IMR-90 (cell line): ENCODE measurements around the gene SOSTDC1. TPM values are rescaled to one million over a fixed set of nuclear protein-coding genes. Genes with fewer than 3 reads are reported as not detected.

ENCODE experiments used
- ATAC-seq: fragments of 200-7000 bp; cut with Tn5 transposase; 2 replicates; pipeline ENCODE4 v1.9.1; 2020; ENCODE audit warnings: low read depth, mild to moderate bottlenecking, moderate library complexity
- BruUV-seq: library from RNA; stranded (reverse); fragments of 400-500 nt; replicated peaks from 2 replicates; lab custom pipeline; 2021; lab: Mats Ljungman, UMichigan
- CTCF ChIA-PET: fragments of 300-600 bp; formaldehyde crosslinking; extraction: SDS; loops from one replicate; lab custom pipeline; 2021; ENCODE audit warnings: antibody characterized with exemption; lab: Yijun Ruan, JAX
- POLR2A ChIA-PET: fragments of 300-600 bp; sonication (Branson Sonifier 250); formaldehyde crosslinking; loops from one replicate; lab custom pipeline; 2022; ENCODE audit warnings: antibody characterized with exemption; ENCODE audit not compliant: unreplicated experiment; lab: Charles Lee
- DNase-seq: peaks from one replicate; pipeline ENCODE4 v3.0.0; 2013
- H2AFZ ChIP-seq: replicated peaks from 2 replicates; pipeline ENCODE3; 2013; ENCODE audit warnings: low read length, mild to moderate bottlenecking; ENCODE audit not compliant: poor library complexity
- H2AK5ac ChIP-seq: 2 replicates; pipeline ENCODE4 v1.6.1; 2013; ENCODE audit warnings: low read depth, low read length, inconsistent platforms
- H2AK9ac ChIP-seq: replicated peaks from 2 replicates; pipeline ENCODE3; 2013; ENCODE audit warnings: mild to moderate bottlenecking, low read depth, low read length, moderate library complexity; ENCODE audit not compliant: poor library complexity
- H2BK120ac ChIP-seq: 2 replicates; pipeline ENCODE4 v1.6.1; 2013; ENCODE audit warnings: low read depth, low read length, inconsistent platforms
- H2BK15ac ChIP-seq: 3 replicates; pipeline ENCODE4 v1.6.1; 2013; ENCODE audit warnings: low read depth, low read length, inconsistent platforms
- H2BK20ac ChIP-seq: 2 replicates; pipeline ENCODE4 v1.6.1; 2013; ENCODE audit warnings: low read depth, mild to moderate bottlenecking, inconsistent platforms, low read length, moderate library complexity
- H2BK5ac ChIP-seq: 2 replicates; pipeline ENCODE4 v1.6.1; 2013; ENCODE audit warnings: mild to moderate bottlenecking, low read depth, low read length, inconsistent platforms; ENCODE audit not compliant: poor library complexity, severe bottlenecking
- H3K14ac ChIP-seq: replicated peaks from 2 replicates; pipeline ENCODE4 v1.6.1; 2013; ENCODE audit warnings: low read depth, low read length, inconsistent platforms
- H3K18ac ChIP-seq: 2 replicates; pipeline ENCODE4 v1.6.1; 2013; ENCODE audit warnings: low read depth, low read length, control low read depth
- H3K23ac ChIP-seq: 2 replicates; pipeline ENCODE4 v1.6.1; 2013; ENCODE audit warnings: low read depth, low read length, inconsistent platforms
- H3K27ac ChIP-seq: 2 replicates; pipeline ENCODE4 v1.5.1; 2013; ENCODE audit warnings: mild to moderate bottlenecking, control low read depth, low read length; ENCODE audit not compliant: insufficient read depth
- H3K27me3 ChIP-seq: 2 replicates; pipeline ENCODE4 v1.6.1; 2013; ENCODE audit warnings: low read length; ENCODE audit not compliant: control insufficient read depth, insufficient read depth
- H3K36me3 ChIP-seq: 2 replicates; pipeline ENCODE4 v1.6.1; 2013; ENCODE audit warnings: low read length, mixed read lengths; ENCODE audit not compliant: control insufficient read depth, insufficient read depth
- H3K4ac ChIP-seq: 2 replicates; pipeline ENCODE4 v1.6.1; 2013; ENCODE audit warnings: low read depth, low read length, inconsistent platforms
- H3K4me1 ChIP-seq: 2 replicates; pipeline ENCODE4 v1.6.1; 2013; ENCODE audit warnings: low read length, mixed read lengths; ENCODE audit not compliant: control insufficient read depth, insufficient read depth
- H3K4me2 ChIP-seq: 2 replicates; pipeline ENCODE4 v1.6.1; 2013; ENCODE audit warnings: low read depth, mild to moderate bottlenecking, control low read depth, low read length, moderate library complexity
- H3K4me3 ChIP-seq: 2 replicates; pipeline ENCODE4 v1.5.1; 2013; ENCODE audit warnings: low read depth, mild to moderate bottlenecking, control low read depth, low read length, moderate library complexity; ENCODE audit not compliant: insufficient read depth
- H3K56ac ChIP-seq: 2 replicates; pipeline ENCODE4 v1.6.1; 2013; ENCODE audit warnings: low read length, inconsistent platforms; ENCODE audit not compliant: insufficient read depth; ENCODE audit errors: extremely low read depth
- H3K79me1 ChIP-seq, 2 experiments: 2 replicates each; pipeline ENCODE4 v1.6.1; 2013; ENCODE audit warnings: low read length in 2 of 2, inconsistent platforms in 1 of 2, low read depth in 1 of 2
- H3K9ac ChIP-seq: 2 replicates; pipeline ENCODE4 v1.6.1; 2013; ENCODE audit warnings: low read depth, low read length, control low read depth
- H3K9me1 ChIP-seq: 2 replicates; pipeline ENCODE4 v1.6.1; 2013; ENCODE audit warnings: low read length, inconsistent platforms; ENCODE audit not compliant: insufficient read depth
- H3K9me3 ChIP-seq: 2 replicates; pipeline ENCODE4 v1.6.1; 2013; ENCODE audit warnings: low read length; ENCODE audit not compliant: control insufficient read depth, insufficient read depth
- H4K20me1 ChIP-seq: 2 replicates; pipeline ENCODE4 v1.6.1; 2013; ENCODE audit warnings: low read length, inconsistent platforms; ENCODE audit not compliant: insufficient read depth
- H4K5ac ChIP-seq: 2 replicates; pipeline ENCODE4 v1.6.1; 2013; ENCODE audit warnings: mild to moderate bottlenecking, low read depth, low read length, control low read depth
- H4K8ac ChIP-seq, 2 experiments: 2 replicates each; pipeline ENCODE4 v1.6.1; 2013; ENCODE audit warnings: low read depth in 2 of 2, low read length in 2 of 2, control low read depth in 1 of 2, inconsistent platforms in 1 of 2
- H4K91ac ChIP-seq: 2 replicates; pipeline ENCODE4 v1.6.1; 2013; ENCODE audit warnings: low read depth, low read length, inconsistent platforms; ENCODE audit not compliant: insufficient read depth
- BHLHE40 ChIP-seq: fragments of 150-350 bp; IDR thresholded peaks from 2 replicates; pipeline ENCODE4 v1.6.1; 2016; ENCODE audit warnings: mild to moderate bottlenecking, low read depth, low read length
- CEBPB ChIP-seq: IDR thresholded peaks from 2 replicates; pipeline ENCODE4 v1.6.1; 2012; ENCODE audit warnings: low read depth, low read length, improper control_type of control experiment
- CHD1 ChIP-seq: IDR thresholded peaks from 2 replicates; pipeline ENCODE4 v1.6.1; 2012; ENCODE audit warnings: low read depth, low read length, improper control_type of control experiment
- FOS ChIP-seq: fragments of 150-350 bp; IDR thresholded peaks from 2 replicates; pipeline ENCODE4 v1.6.1; 2016; ENCODE audit warnings: low read depth, low read length
- MAFK ChIP-seq: IDR thresholded peaks from 2 replicates; pipeline ENCODE4 v1.6.1; 2012; ENCODE audit warnings: low read depth, low read length, improper control_type of control experiment
- MAZ ChIP-seq: IDR thresholded peaks from 2 replicates; pipeline ENCODE4 v1.6.1; 2012; ENCODE audit warnings: low read depth, mild to moderate bottlenecking, low read length, improper control_type of control experiment, moderate library complexity, borderline replicate concordance
- MXI1 ChIP-seq: IDR thresholded peaks from 2 replicates; pipeline ENCODE4 v1.6.1; 2012; ENCODE audit warnings: low read depth, mild to moderate bottlenecking, low read length, moderate library complexity, borderline replicate concordance
- NFE2L2 ChIP-seq: fragments of 150-350 bp; IDR thresholded peaks from 2 replicates; pipeline ENCODE4 v1.6.1; 2016; ENCODE audit warnings: low read depth, mild to moderate bottlenecking, low read length
- POLR2A ChIP-seq: IDR thresholded peaks from 2 replicates; pipeline ENCODE4 v1.6.1; 2012; ENCODE audit warnings: mild to moderate bottlenecking, low read depth, low read length
- RAD21 ChIP-seq: IDR thresholded peaks from 2 replicates; pipeline ENCODE4 v1.6.1; 2012; ENCODE audit warnings: low read length, improper control_type of control experiment
- RCOR1 ChIP-seq: IDR thresholded peaks from 2 replicates; pipeline ENCODE4 v1.6.1; 2012; ENCODE audit warnings: mild to moderate bottlenecking, low read length, improper control_type of control experiment; ENCODE audit not compliant: insufficient replicate concordance
- RFX5 ChIP-seq: IDR thresholded peaks from 2 replicates; pipeline ENCODE4 v1.8.0; 2012; ENCODE audit warnings: low read depth, mild to moderate bottlenecking, low read length, moderate library complexity
- SMC3 ChIP-seq: fragments of 150-350 bp; IDR thresholded peaks from 2 replicates; pipeline ENCODE4 v1.6.1; 2016; ENCODE audit warnings: low read depth, mild to moderate bottlenecking, antibody characterized with exemption, low read length, moderate library complexity
- dilution Hi-C: fragments of 300-500 bp; cut with HindIII; formaldehyde crosslinking; loops from one replicate; pipeline ENCODE4 v1.14.3; 2018; ENCODE audit warnings: low sequenced_read_pairs; ENCODE audit not compliant: unreplicated experiment
- in situ Hi-C: fragments of 300-500 bp; cut with MboI; formaldehyde crosslinking; loops from 3 replicates; pipeline ENCODE4 v1.14.3; 2019; ENCODE audit warnings: low sequenced_read_pairs, inconsistent platforms, mixed read lengths
- intact Hi-C: fragments of 100-400 bp; cut with micrococcal nuclease; formaldehyde crosslinking; loops from 2 replicates; pipeline ENCODE4 v1.10.0; 2022
- polyA plus RNA-seq, 3 experiments: library from polyadenylated mRNA; depleted of rRNA; stranded (reverse); fragments of >200 nt; gene quantifications; 2 replicates each; pipeline ENCODE4 v1.2.3, GENCODE V29; 2012; ENCODE audit warnings: low replicate concordance in 1 of 3
- total RNA-seq: library from RNA; depleted of rRNA; stranded (reverse); fragments of >200 nt; gene quantifications from 2 replicates; pipeline ENCODE4 v1.2.3, GENCODE V29; 2012
- TF ChIP-seq, protein P1 (sequence below): fragments of 150-350 bp; IDR thresholded peaks from 2 replicates; pipeline ENCODE4 v1.6.1; 2017; ENCODE audit warnings: mild to moderate bottlenecking, antibody characterized with exemption, low read length, low read depth
- TF ChIP-seq, protein P2 (sequence below): conservative IDR thresholded peaks from 2 replicates; pipeline ENCODE4 v1.5.1; 2012; ENCODE audit warnings: mild to moderate bottlenecking, low read depth, low read length, improper control_type of control experiment
- TF ChIP-seq, protein P3 (sequence below): fragments of 150-350 bp; IDR thresholded peaks from 2 replicates; pipeline ENCODE4 v1.6.1; 2016; ENCODE audit warnings: low read depth, mild to moderate bottlenecking, low read length, moderate library complexity, borderline replicate concordance

Gene SOSTDC1
- total and polyA plus RNA-seq, 2 of the 4 experiments (the other 2 are of a cell fraction): 0.07 TPM; not detected in 1

DNA sequence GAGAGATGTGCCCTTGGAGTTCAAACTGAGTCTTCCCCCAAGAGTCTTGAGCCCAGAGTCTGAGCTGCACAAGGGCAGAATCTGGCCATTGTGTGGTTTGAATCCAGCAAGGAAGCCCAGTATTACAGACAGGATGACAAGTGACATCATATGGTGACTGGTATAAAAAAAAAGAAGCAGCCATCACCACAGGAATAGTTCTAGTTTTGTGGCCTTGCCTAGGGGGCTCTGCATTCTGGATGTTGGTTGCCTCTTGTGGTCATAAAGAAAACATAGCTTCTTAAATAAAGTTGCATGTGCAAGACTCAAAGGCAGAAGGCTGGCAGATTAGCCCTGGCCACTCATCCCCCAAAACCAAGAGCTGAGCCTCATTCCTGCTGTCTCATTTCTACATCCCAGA lies 44.3 kb upstream of the SOSTDC1 start:
- Histone ChIP-seq H2BK5ac (no peak overlapping the region), H3K14ac (no peak overlapping the region), H3K4me2 (no peak overlapping the region), H3K18ac (no peak overlapping the region), H3K9me3 (no peaks in the 10 kb centered on the region), H3K27ac (no peak overlapping the region), H2AFZ (no peak overlapping the region), H3K4me3 (no peak overlapping the region), H2AK9ac (no peak overlapping the region), H3K36me3 (no peaks in the 10 kb centered on the region), H3K9me1 (no peaks in the 10 kb centered on the region), H4K8ac (no peak overlapping the region), H3K27me3 (0 out of 2 replicates have a peak, but pooled peaks cover 2% of the 10 kb centered on the region), H3K79me1 (no peaks in the 10 kb centered on the region), H2BK15ac (no peak overlapping the region), H4K91ac (no peak overlapping the region), H3K4ac (no peak overlapping the region), H4K5ac (no peak overlapping the region), H3K23ac (no peak overlapping the region), H3K4me1 (no peaks in the 10 kb centered on the region), H3K56ac (no peak overlapping the region), H2BK20ac (no peak overlapping the region), H2AK5ac (no peak overlapping the region), H4K20me1 (no peaks in the 10 kb centered on the region), H2BK120ac (no peak overlapping the region), H3K9ac (no peak overlapping the region)
- no peak for TF ChIP-seq BHLHE40
- TF ChIP-seq MXI1: no peak
- TF ChIP-seq, protein P1, sequence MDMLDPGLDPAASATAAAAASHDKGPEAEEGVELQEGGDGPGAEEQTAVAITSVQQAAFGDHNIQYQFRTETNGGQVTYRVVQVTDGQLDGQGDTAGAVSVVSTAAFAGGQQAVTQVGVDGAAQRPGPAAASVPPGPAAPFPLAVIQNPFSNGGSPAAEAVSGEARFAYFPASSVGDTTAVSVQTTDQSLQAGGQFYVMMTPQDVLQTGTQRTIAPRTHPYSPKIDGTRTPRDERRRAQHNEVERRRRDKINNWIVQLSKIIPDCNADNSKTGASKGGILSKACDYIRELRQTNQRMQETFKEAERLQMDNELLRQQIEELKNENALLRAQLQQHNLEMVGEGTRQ: no peak
- TF ChIP-seq, protein P2, sequence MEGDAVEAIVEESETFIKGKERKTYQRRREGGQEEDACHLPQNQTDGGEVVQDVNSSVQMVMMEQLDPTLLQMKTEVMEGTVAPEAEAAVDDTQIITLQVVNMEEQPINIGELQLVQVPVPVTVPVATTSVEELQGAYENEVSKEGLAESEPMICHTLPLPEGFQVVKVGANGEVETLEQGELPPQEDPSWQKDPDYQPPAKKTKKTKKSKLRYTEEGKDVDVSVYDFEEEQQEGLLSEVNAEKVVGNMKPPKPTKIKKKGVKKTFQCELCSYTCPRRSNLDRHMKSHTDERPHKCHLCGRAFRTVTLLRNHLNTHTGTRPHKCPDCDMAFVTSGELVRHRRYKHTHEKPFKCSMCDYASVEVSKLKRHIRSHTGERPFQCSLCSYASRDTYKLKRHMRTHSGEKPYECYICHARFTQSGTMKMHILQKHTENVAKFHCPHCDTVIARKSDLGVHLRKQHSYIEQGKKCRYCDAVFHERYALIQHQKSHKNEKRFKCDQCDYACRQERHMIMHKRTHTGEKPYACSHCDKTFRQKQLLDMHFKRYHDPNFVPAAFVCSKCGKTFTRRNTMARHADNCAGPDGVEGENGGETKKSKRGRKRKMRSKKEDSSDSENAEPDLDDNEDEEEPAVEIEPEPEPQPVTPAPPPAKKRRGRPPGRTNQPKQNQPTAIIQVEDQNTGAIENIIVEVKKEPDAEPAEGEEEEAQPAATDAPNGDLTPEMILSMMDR: no peak
- TF ChIP-seq CHD1: no peak
- TF ChIP-seq RAD21: no peak
- TF ChIP-seq, protein P3, sequence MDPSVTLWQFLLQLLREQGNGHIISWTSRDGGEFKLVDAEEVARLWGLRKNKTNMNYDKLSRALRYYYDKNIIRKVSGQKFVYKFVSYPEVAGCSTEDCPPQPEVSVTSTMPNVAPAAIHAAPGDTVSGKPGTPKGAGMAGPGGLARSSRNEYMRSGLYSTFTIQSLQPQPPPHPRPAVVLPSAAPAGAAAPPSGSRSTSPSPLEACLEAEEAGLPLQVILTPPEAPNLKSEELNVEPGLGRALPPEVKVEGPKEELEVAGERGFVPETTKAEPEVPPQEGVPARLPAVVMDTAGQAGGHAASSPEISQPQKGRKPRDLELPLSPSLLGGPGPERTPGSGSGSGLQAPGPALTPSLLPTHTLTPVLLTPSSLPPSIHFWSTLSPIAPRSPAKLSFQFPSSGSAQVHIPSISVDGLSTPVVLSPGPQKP: no peak
- TF ChIP-seq MAZ: no peak
- no peak for TF ChIP-seq POLR2A
- TF ChIP-seq NFE2L2: no peak
- no peak for TF ChIP-seq SMC3
- TF ChIP-seq RCOR1: no peak
- TF ChIP-seq CEBPB: no peak
- no peak for TF ChIP-seq RFX5
- no peak for TF ChIP-seq MAFK
- TF ChIP-seq FOS: no peak
- no peak for ATAC-seq
- ChIA-PET POLR2A (no interaction called here), CTCF (interaction anchor here (0.6 to 1.0 kb wide), 2 partner anchors 15 to 71 kb away, joined by 3 to 6 read pairs; no protein-coding TSS in a partner anchor)
- no peak for DNase-seq
- BruUV-seq: no TSS peak
- in situ Hi-C loops: no loop called here
- intact Hi-C loops: no loop called here
- dilution Hi-C loops: no loop called here
